Mesenchymal stem cell (in vitro differentiated cells and primary cell): ENCODE data around the gene ARF1.

ENCODE experiments used
- DNase-seq: peaks from one replicate; pipeline ENCODE4 v3.0.0-alpha.2; 2013
- H2AFZ ChIP-seq: one replicate; pipeline ENCODE4 v1.6.1; 2013; ENCODE audit warnings: low read depth, mild to moderate bottlenecking, control low read depth, inconsistent platforms, low read length, moderate library complexity
- H2AK5ac ChIP-seq: 2 replicates; pipeline ENCODE4 v1.6.1; 2013; ENCODE audit warnings: low read length, moderate library complexity, mild to moderate bottlenecking, inconsistent platforms; ENCODE audit not compliant: severe bottlenecking
- H2BK120ac ChIP-seq: one replicate; pipeline ENCODE4 v1.6.1; 2013; ENCODE audit warnings: low read depth, mild to moderate bottlenecking, inconsistent platforms, low read length, moderate library complexity
- H2BK12ac ChIP-seq, 2 experiments: one replicate each; pipeline ENCODE4 v1.6.1; 2013; ENCODE audit warnings: inconsistent platforms in 2 of 2, low read length in 2 of 2, mild to moderate bottlenecking in 2 of 2, moderate library complexity in 2 of 2, control low read depth in 1 of 2
- H2BK15ac ChIP-seq: one replicate; pipeline ENCODE4 v1.6.1; 2013; ENCODE audit warnings: mild to moderate bottlenecking, low read depth, inconsistent platforms; ENCODE audit not compliant: poor library complexity, severe bottlenecking
- H2BK5ac ChIP-seq: 2 replicates; pipeline ENCODE4 v1.6.1; 2013; ENCODE audit warnings: low read depth, mild to moderate bottlenecking, low read length, control low read depth, inconsistent platforms; ENCODE audit not compliant: poor library complexity, severe bottlenecking
- H3K14ac ChIP-seq, 2 experiments: one replicate each; pipeline ENCODE4 v1.6.1; 2013; ENCODE audit warnings: inconsistent platforms in 2 of 2, low read length in 2 of 2, control low read depth in 1 of 2, mild to moderate bottlenecking in 1 of 2, moderate library complexity in 1 of 2
- H3K18ac ChIP-seq, 2 experiments: one replicate each; pipeline ENCODE4 v1.6.1; 2013; ENCODE audit warnings: inconsistent platforms in 2 of 2, low read length in 2 of 2, control low read depth in 1 of 2, low read depth in 1 of 2, mild to moderate bottlenecking in 1 of 2
- H3K23ac ChIP-seq, 2 experiments: one replicate each; pipeline ENCODE4 v1.6.1; 2013; ENCODE audit warnings: inconsistent platforms in 2 of 2, low read length in 2 of 2, mild to moderate bottlenecking in 2 of 2, moderate library complexity in 2 of 2, control low read depth in 1 of 2
- H3K27ac ChIP-seq: 2 replicates; pipeline ENCODE4 v1.5.1; 2013; ENCODE audit warnings: mild to moderate bottlenecking, moderate library complexity, low read length, control low read depth, inconsistent platforms; ENCODE audit not compliant: poor library complexity, severe bottlenecking
- H3K27me3 ChIP-seq, 2 experiments: 2 replicates each; pipeline versions ENCODE4 v1.6.1 to v1.7.0; 2013; ENCODE audit warnings: low read length in 2 of 2, mild to moderate bottlenecking in 2 of 2, moderate library complexity in 2 of 2, control low read depth in 1 of 2, inconsistent platforms in 1 of 2; ENCODE audit not compliant: control insufficient read depth in 1 of 2, insufficient read depth in 1 of 2
- H3K36me3 ChIP-seq, 2 experiments: 2 replicates each; pipeline versions ENCODE4 v1.6.1 to v1.7.0; 2013; ENCODE audit warnings: low read length in 2 of 2, control low read depth in 1 of 2, inconsistent platforms in 1 of 2, low read depth in 1 of 2, mild to moderate bottlenecking in 1 of 2; ENCODE audit not compliant: insufficient read depth in 2 of 2, control insufficient read depth in 1 of 2
- H3K4ac ChIP-seq, 2 experiments: one replicate each; pipeline ENCODE4 v1.6.1; 2013; ENCODE audit warnings: inconsistent platforms in 2 of 2, low read length in 2 of 2, mild to moderate bottlenecking in 2 of 2, moderate library complexity in 2 of 2, control low read depth in 1 of 2, low read depth in 1 of 2
- H3K4me1 ChIP-seq: 2 replicates; pipeline ENCODE4 v1.6.1; 2013; ENCODE audit warnings: low read depth, low read length, control low read depth; ENCODE audit not compliant: control insufficient read depth, insufficient read depth
- H3K4me2 ChIP-seq: 2 replicates; pipeline ENCODE4 v1.6.1; 2013; ENCODE audit warnings: low read length, mild to moderate bottlenecking, inconsistent platforms; ENCODE audit not compliant: poor library complexity, severe bottlenecking
- H3K4me3 ChIP-seq, 2 experiments: 2 replicates each; pipeline versions ENCODE4 v1.5.1 to v1.7.0; 2013; ENCODE audit warnings: low read length in 2 of 2, mild to moderate bottlenecking in 2 of 2, control low read depth in 1 of 2, low read depth in 1 of 2; ENCODE audit not compliant: insufficient read depth in 1 of 2
- H3K79me1 ChIP-seq: replicated peaks from 2 replicates; pipeline ENCODE4 v1.6.1; 2013; ENCODE audit warnings: mild to moderate bottlenecking, control low read depth, low read length, inconsistent platforms; ENCODE audit not compliant: poor library complexity, severe bottlenecking
- H3K9ac ChIP-seq: 2 replicates; pipeline ENCODE4 v1.7.0; 2013; ENCODE audit warnings: mild to moderate bottlenecking, low read length, moderate library complexity
- H3K9me3 ChIP-seq: 2 replicates; pipeline ENCODE4 v1.7.0; 2013; ENCODE audit warnings: mild to moderate bottlenecking, low read length; ENCODE audit not compliant: control insufficient read depth
- H4K8ac ChIP-seq: one replicate; pipeline ENCODE4 v1.6.1; 2013; ENCODE audit warnings: inconsistent platforms, mild to moderate bottlenecking, low read length, moderate library complexity
- H4K91ac ChIP-seq: one replicate; pipeline ENCODE4 v1.6.1; 2013; ENCODE audit warnings: mild to moderate bottlenecking, low read length, inconsistent platforms
- WGBS: methylation state at CpG from one replicate; pipeline ENCODE4 v1.1.7; 2013; ENCODE audit warnings: mixed read lengths; 5-methylcytosine and 5-hydroxymethylcytosine counted together

Gene ARF1

GRCh38 chr1:228064741-228065542 lies 17.6 kb upstream of the ARF1 start:
- Histone ChIP-seq H4K8ac (no peak overlapping the region), H3K18ac (no peak overlapping the region), H3K4me2 (no peak overlapping the region), H3K27me3 (peaks cover 44 to 89% of the 10 kb centered on the region in 2 experiments), H3K23ac (no peak overlapping the region), H3K36me3 (no peaks in the 10 kb centered on the region), H3K79me1 (no peaks in the 10 kb centered on the region), H3K9me3 (no peaks in the 10 kb centered on the region), H2AFZ (no peak overlapping the region), H3K4me3 (no peak overlapping the region), H3K27ac (no peak overlapping the region), H2BK120ac (no peak overlapping the region), H4K91ac (no peak overlapping the region), H3K4me1 (peaks cover 2% of the 10 kb centered on the region), H2BK12ac (no peak overlapping the region), H2AK5ac (no peak overlapping the region), H3K14ac (no peak overlapping the region), H3K4ac (no peak overlapping the region), H2BK5ac (no peak overlapping the region), H2BK15ac (no peak overlapping the region), H3K9ac (no peak overlapping the region)
- DNase-seq, result no peak
- 62% methylated on average over 14 of the region's 15 CpGs for WGBS

GRCh38 chr1:228065543-228066347 lies 16.8 kb upstream of the ARF1 start:
- H2BK5ac ChIP-seq, result no peak overlapping the region
- peaks cover 2% of the 10 kb centered on the region for H3K4me1 ChIP-seq
- no peak overlapping the region for H2BK120ac ChIP-seq
- no peak overlapping the region for H2AK5ac ChIP-seq
- WGBS, result 77% methylated on average over 15 of the region's 15 CpGs
- H3K4me3 ChIP-seq, result no peak overlapping the region
- no peak overlapping the region for H3K14ac ChIP-seq
- H3K18ac ChIP-seq, result no peak overlapping the region
- H3K9me3 ChIP-seq, result no peaks in the 10 kb centered on the region
- no peak overlapping the region for H2BK15ac ChIP-seq
- no peaks in the 10 kb centered on the region for H3K36me3 ChIP-seq
- no peak overlapping the region for H3K27ac ChIP-seq
- H3K27me3 ChIP-seq, result peaks cover 51 to 88% of the 10 kb centered on the region in 2 experiments
- no peak overlapping the region for H2AFZ ChIP-seq
- H4K8ac ChIP-seq, result no peak overlapping the region
- no peak overlapping the region for H3K23ac ChIP-seq
- H2BK12ac ChIP-seq, result no peak overlapping the region
- no peaks in the 10 kb centered on the region for H3K79me1 ChIP-seq
- DNase-seq, result no peak
- no peak overlapping the region for H3K4me2 ChIP-seq
- no peak overlapping the region for H4K91ac ChIP-seq
- H3K9ac ChIP-seq, result no peak overlapping the region
- no peak overlapping the region for H3K4ac ChIP-seq

GRCh38 chr1:228066416-228066815 lies 16.1 kb upstream of the ARF1 start:
- Histone ChIP-seq H3K4me2 (no peak overlapping the region), H2AK5ac (no peak overlapping the region), H3K14ac (no peak overlapping the region), H2BK120ac (no peak overlapping the region), H2BK5ac (no peak overlapping the region), H2AFZ (no peak overlapping the region), H2BK12ac (no peak overlapping the region), H3K27me3 (peaks cover 57 to 83% of the 10 kb centered on the region in 2 experiments), H3K9me3 (no peaks in the 10 kb centered on the region), H3K4me1 (peaks cover 2% of the 10 kb centered on the region), H3K9ac (no peak overlapping the region), H3K23ac (no peak overlapping the region), H4K91ac (no peak overlapping the region), H3K18ac (no peak overlapping the region), H2BK15ac (no peak overlapping the region), H3K36me3 (no peaks in the 10 kb centered on the region), H4K8ac (no peak overlapping the region), H3K27ac (no peak overlapping the region), H3K4ac (no peak overlapping the region), H3K4me3 (no peak overlapping the region), H3K79me1 (no peaks in the 10 kb centered on the region)
- no peak for DNase-seq
- 49% methylated on average over 4 of the region's 4 CpGs for WGBS
